Measurements from ENCODE around the gene COG5.

Gene COG5

DNA sequence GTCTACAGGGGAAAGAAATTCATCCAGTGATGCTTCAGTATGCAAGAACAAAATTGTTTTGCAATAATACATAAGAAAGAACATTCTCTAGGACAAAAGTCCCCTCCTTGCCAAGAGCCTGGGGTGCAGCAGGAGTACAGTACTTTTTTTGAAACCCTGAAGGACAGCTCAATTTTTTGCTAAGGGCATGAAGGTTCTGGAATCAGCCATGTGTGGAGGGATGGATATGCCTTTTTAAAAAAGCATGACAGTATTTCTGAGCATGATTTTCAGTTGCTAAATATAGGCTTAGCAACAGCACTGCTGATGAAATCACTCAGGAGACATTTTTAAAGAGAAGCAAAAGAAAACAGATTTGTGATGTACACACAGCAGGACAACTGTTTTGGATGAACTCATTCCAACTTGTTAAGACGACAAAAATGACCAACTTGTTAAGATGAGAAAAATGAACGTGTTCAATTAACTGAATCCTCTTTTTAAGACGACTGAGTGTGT is 355.6 kb downstream of the COG5 start:
- H3K36me3 Mint-ChIP-seq (ENCODE audit: low read depth): peaks cover 22% of the 10 kb centered on the region
- H3K4me3 Mint-ChIP-seq: no peak overlapping the region
- no peaks in the 10 kb centered on the region for H3K27me3 Mint-ChIP-seq

GRCh38 chr7:107207459-107207858 is 356.3 kb downstream of the COG5 start:
- Mint-ChIP-seq H3K9me3 (no peaks in the 10 kb centered on the region), H3K27me3 (no peaks in the 10 kb centered on the region), H3K36me3 (ENCODE audit: low read depth) (peaks cover 22% of the 10 kb centered on the region), H3K27ac (no peak overlapping the region), H3K4me3 (no peak overlapping the region), H3K4me1 (no peaks in the 10 kb centered on the region)
- ATAC-seq (no peak), DNase-seq (no peak)

More for the DNA sequence above, 355.6 kb downstream of the COG5 start:
- H3K4me1 Mint-ChIP-seq: no peaks in the 10 kb centered on the region
- ATAC-seq (no peak), DNase-seq (no peak)
- no peaks in the 10 kb centered on the region for H3K9me3 Mint-ChIP-seq
- H3K27ac Mint-ChIP-seq: no peak overlapping the region

- H3K27ac Mint-ChIP-seq: no peak overlapping the region
These were observed 357.0 kb downstream of the COG5 start for GRCh38 chr7:107206706-107207105.

GRCh38 chr7:107206136-107206535 is 357.6 kb downstream of the COG5 start:
- ATAC-seq: no peak
- H3K27me3 Mint-ChIP-seq: no peaks in the 10 kb centered on the region
- DNase-seq: no peak
- H3K36me3 Mint-ChIP-seq (ENCODE audit: low read depth): peaks cover 26% of the 10 kb centered on the region
- H3K27ac Mint-ChIP-seq: no peak overlapping the region
- H3K4me3 Mint-ChIP-seq: no peak overlapping the region
- H3K4me1 Mint-ChIP-seq: no peaks in the 10 kb centered on the region
- no peaks in the 10 kb centered on the region for H3K9me3 Mint-ChIP-seq

More at GRCh38 chr7:107206706-107207105, 357.0 kb downstream of the COG5 start:
- DNase-seq (no peak), ATAC-seq (no peak)
- no peak overlapping the region for H3K4me3 Mint-ChIP-seq
- H3K9me3 Mint-ChIP-seq: no peaks in the 10 kb centered on the region
- peaks cover 24% of the 10 kb centered on the region for H3K36me3 Mint-ChIP-seq (ENCODE audit: low read depth)
- H3K27me3 Mint-ChIP-seq: no peaks in the 10 kb centered on the region
- H3K4me1 Mint-ChIP-seq: no peaks in the 10 kb centered on the region

DNA sequence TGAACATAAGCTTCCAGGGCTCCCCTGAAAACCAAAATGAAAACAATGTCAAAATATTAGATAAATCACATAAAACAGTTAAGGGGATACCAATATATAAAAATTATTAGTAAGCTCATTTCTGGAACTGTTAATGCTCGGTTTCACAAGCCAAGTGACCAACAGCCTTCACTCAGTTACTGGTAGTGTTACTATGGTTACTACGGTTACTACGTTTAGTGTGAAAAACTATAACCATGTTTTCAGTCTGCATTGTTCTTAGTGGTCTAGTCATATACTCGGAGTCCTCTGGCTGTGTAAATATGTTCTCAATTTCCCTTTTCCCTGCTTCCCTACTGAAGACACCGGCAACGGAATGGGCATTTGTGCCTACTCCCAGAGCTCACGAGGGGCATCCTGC is 360.1 kb downstream of the COG5 start:
- no peak for DNase-seq
- Mint-ChIP-seq H3K9me3 (no peaks in the 10 kb centered on the region), H3K4me1 (no peaks in the 10 kb centered on the region), H3K4me3 (no peak overlapping the region), H3K27me3 (no peaks in the 10 kb centered on the region), H3K36me3 (ENCODE audit: low read depth) (peaks cover 19% of the 10 kb centered on the region), H3K27ac (no peak overlapping the region)
- no peak for ATAC-seq

GRCh38 chr7:107201795-107202450 is 361.8 kb downstream of the COG5 start:
- no peak overlapping the region for H3K4me3 Mint-ChIP-seq
- peak; percentile 21 for DNase-seq
- peaks cover 22% of the 10 kb centered on the region for H3K36me3 Mint-ChIP-seq (ENCODE audit: low read depth)
- no peaks in the 10 kb centered on the region for H3K9me3 Mint-ChIP-seq
- no peaks in the 10 kb centered on the region for H3K4me1 Mint-ChIP-seq
- peak; percentile 72 for ATAC-seq
- H3K27me3 Mint-ChIP-seq: no peaks in the 10 kb centered on the region
- no peak overlapping the region for H3K27ac Mint-ChIP-seq

DNA sequence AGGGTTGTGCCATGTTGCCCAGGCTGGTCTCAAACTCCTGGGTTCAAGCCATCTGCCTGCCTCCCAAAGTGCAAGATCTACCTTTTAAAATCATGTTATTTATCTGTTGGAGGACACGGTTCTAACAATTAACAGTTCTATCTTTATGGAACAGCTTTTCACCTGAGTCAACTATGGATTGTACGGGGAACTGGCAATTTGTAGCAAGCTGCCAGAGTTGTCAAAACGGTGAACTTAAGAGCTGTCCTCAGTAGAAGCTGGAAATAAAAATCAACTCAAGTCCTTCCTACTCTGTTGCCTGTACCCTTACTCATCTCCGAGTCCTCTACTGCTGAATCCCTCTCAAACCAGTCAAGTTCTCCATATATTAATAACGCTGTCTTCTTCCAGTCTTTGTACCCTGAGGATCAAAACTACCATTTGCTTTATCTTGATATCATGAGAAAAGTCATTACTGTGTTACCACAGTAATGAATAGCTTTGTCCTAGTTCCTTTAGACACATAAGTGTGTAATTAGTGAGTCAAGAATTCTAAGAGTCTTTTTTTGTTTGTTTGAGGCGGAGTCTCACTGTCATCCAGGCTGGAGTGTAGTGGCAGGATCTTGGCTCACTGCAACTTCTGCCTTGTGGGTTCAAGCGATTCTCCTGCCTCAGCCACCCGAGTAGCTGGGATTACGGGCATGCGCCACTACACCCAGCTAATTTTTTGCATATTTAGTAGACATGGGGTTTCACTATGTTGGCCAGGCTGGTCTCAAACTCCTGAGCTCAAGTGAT is 366.7 kb downstream of the COG5 start:
- H3K4me3 Mint-ChIP-seq: no peak overlapping the region
- peaks cover 23% of the 10 kb centered on the region for H3K36me3 Mint-ChIP-seq (ENCODE audit: low read depth)
- DNase-seq: no peak
- peak overlapping the region; percentile 11 for H3K27ac Mint-ChIP-seq
- H3K27me3 Mint-ChIP-seq: no peaks in the 10 kb centered on the region
- H3K9me3 Mint-ChIP-seq: no peaks in the 10 kb centered on the region
- ATAC-seq: no peak
- peaks cover 3% of the 10 kb centered on the region for H3K4me1 Mint-ChIP-seq

- no peak for DNase-seq
- Mint-ChIP-seq H3K36me3 (ENCODE audit: low read depth) (peaks cover 20% of the 10 kb centered on the region), H3K27me3 (no peaks in the 10 kb centered on the region), H3K4me3 (no peak overlapping the region), H3K9me3 (no peaks in the 10 kb centered on the region), H3K4me1 (peaks cover 3% of the 10 kb centered on the region), H3K27ac (peak overlapping the region; percentile 3)
- no peak for ATAC-seq
These were observed 369.7 kb downstream of the COG5 start for GRCh38 chr7:107194052-107194451.

- Mint-ChIP-seq H3K36me3 (ENCODE audit: low read depth) (peaks cover 16% of the 10 kb centered on the region), H3K4me1 (peaks cover 3% of the 10 kb centered on the region), H3K4me3 (no peak overlapping the region), H3K27me3 (no peaks in the 10 kb centered on the region), H3K9me3 (no peaks in the 10 kb centered on the region), H3K27ac (no peak overlapping the region)
- ATAC-seq (no peak), DNase-seq (no peak)
These were observed 373.6 kb downstream of the COG5 start for GRCh38 chr7:107190090-107190489.

DNA sequence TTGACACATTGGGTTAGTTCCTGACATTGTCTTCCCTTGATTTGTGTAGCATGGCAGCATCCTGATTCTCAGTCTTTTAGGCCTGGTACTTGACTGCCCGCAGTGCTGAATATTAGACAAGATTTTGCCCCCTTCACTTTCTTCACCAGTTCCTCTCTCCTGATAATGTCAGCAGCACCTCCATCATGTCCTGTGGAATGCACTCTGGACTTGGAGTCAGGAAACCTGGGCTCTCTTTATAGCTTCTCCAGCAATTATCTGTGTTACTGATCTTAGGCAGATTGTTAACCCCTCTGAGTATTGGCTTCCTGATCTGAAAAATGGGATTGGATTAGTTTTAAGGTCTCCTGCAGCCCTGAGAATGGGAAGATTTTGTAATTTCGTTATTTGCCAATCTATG is 375.9 kb downstream of the COG5 start:
- Mint-ChIP-seq H3K9me3 (no peaks in the 10 kb centered on the region), H3K27me3 (no peaks in the 10 kb centered on the region), H3K27ac (peak overlapping the region; percentile 3), H3K4me3 (no peak overlapping the region), H3K4me1 (peaks cover 7% of the 10 kb centered on the region), H3K36me3 (ENCODE audit: low read depth) (peaks cover 24% of the 10 kb centered on the region)
- ATAC-seq (no peak), DNase-seq (no peak)

GRCh38 chr7:107186240-107186639 is 377.5 kb downstream of the COG5 start:
- H3K27ac Mint-ChIP-seq: no peak overlapping the region
- H3K27me3 Mint-ChIP-seq: no peaks in the 10 kb centered on the region
- peaks cover 28% of the 10 kb centered on the region for H3K36me3 Mint-ChIP-seq (ENCODE audit: low read depth)
- no peaks in the 10 kb centered on the region for H3K9me3 Mint-ChIP-seq
- H3K4me3 Mint-ChIP-seq: no peak overlapping the region
- H3K4me1 Mint-ChIP-seq: peaks cover 10% of the 10 kb centered on the region
- DNase-seq (no peak), ATAC-seq (no peak)

DNA sequence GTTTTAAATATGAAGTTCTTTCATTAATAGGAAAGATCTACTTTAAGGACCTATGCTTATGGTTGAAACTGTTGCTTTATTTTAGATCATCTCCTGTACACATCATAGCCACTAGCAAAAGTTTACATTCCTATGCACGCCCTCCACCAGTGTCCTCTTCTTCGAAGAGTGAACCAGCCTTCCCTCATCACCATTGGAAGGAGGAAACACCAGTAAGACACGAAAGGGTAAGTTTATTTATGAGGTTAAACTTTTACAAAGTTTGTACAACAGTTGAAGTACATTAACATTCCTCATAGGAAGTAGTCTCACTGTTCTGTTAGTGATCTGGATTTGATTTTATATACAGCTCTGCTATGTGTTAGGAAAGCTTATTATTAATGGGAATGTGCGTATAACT is 378.0 kb downstream of the COG5 start:
- DNase-seq: no peak
- Mint-ChIP-seq H3K27ac (no peak overlapping the region), H3K4me3 (no peak overlapping the region), H3K9me3 (no peaks in the 10 kb centered on the region), H3K4me1 (peaks cover 15% of the 10 kb centered on the region), H3K36me3 (ENCODE audit: low read depth) (peaks cover 32% of the 10 kb centered on the region), H3K27me3 (no peaks in the 10 kb centered on the region)
- ATAC-seq: no peak

- Mint-ChIP-seq H3K4me1 (peaks cover 54% of the 10 kb centered on the region), H3K4me3 (peak overlapping the region; percentile 44), H3K9me3 (no peaks in the 10 kb centered on the region), H3K27me3 (no peaks in the 10 kb centered on the region), H3K36me3 (ENCODE audit: low read depth) (peaks cover 27% of the 10 kb centered on the region), H3K27ac (peak overlapping the region; percentile 94)
- ATAC-seq (no peak), DNase-seq (no peak)
These were observed 382.5 kb downstream of the COG5 start for GRCh38 chr7:107181172-107181571.

DNA sequence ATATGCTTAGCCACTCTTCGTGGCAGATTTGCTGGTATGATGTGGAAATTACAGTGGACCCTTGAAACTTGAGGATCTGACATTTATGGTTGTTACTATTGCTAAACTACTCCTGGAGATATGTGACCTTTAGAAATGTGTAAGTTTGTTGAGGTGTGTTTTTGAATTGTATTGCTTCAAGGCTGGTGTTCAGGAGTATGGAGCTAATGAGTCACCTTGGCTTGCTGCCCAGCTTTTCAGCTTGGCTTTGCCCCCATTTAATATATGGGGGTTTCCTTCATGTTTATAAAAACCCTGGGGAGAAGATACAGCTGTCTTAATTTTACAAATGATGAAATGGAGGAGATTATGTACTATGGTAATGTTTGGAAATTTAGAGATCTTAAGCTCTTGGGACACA is 383.3 kb downstream of the COG5 start:
- no peaks in the 10 kb centered on the region for H3K9me3 Mint-ChIP-seq
- no peaks in the 10 kb centered on the region for H3K27me3 Mint-ChIP-seq
- H3K27ac Mint-ChIP-seq: peak overlapping the region; percentile 94
- H3K4me1 Mint-ChIP-seq: peaks cover 60% of the 10 kb centered on the region
- peak overlapping the region; percentile 44 for H3K4me3 Mint-ChIP-seq
- ATAC-seq: peak; percentile 87
- H3K36me3 Mint-ChIP-seq (ENCODE audit: low read depth): peaks cover 26% of the 10 kb centered on the region
- peak; percentile 83 for DNase-seq

Measured in activated naive CD8-positive, alpha-beta T cell treated with anti-CD3 and anti-CD28 coated beads, Interleukin-2, amount 50 U/mL, for 24 hours (primary cell).